Measurements from ENCODE around the gene WNT9A.

The WNT9A gene

DNA sequence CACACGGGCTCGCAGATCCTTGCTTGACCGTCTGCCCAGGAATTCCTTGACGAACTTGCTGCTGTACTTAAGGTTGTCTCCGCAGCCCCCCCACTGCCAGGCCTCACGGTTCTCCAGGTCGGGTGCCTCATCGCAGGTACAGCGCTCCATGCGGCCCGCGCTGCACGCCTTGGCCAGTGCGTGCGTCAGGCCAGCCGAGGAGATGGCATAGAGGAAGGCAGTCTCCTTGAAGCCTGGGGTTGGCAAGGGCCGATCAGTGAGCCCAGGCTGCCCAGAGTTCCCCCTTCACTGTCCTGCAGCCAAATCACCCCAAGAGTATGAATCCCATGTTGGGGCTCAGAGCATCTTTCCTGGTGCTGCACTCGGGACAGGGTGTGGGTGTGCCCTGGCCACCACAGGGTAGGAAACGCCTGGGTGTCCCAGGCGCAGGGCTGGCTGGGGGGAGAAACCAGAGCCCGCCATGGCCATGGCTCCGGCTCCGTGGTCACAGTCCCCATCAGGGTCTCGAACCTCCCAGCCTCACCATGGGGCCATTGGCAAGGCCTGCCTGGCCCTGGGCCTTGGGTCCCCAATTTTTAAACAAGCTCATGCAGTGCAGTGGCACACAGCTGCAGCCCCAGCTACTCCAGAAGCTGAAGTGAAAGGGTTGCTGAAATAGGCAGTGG lies 23.4 kb downstream of the WNT9A start:
- no peak for DNase-seq (ENCODE audit: low read depth in 2 of 2)

DNA sequence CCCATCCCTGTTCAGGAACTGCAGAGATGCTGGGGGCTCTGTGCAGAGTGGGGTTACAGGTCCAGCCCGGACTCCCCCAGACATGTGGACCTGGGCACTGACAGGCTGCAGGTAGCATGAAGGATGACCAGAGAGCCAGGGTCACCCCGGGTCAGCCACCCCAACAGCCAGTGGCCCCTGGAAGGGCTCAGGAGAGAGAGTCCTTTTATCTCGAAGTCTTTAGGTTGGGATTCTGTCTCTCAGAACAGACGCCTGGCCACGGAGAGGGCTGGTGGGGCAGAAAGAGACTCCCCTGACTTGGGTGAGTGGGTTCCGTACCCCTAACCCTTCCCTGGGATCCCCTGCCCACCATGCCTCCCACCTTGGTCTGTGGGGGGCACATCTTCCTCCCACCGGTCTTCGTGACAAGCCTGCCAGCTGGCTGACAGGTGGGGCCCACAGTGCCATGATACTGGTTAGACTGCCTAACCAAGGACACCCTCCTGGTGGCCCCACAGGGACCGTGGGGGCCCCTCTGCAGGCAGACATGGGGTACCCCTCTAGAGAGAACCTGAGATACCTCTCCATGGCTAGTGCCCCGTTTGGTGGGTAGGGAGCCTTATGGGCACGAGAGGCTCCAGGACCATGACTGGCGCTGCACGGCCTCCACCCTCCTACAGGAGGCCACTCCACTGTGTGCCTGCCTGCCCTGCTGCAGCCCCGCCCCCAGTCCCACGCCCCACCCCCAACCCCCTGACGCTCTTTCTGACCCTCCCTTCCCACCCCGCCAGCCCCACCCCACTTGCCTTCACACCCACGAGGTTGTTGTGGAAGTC lies 24.2 kb downstream of the WNT9A start:
- DNase-seq (ENCODE audit: low read depth in 2 of 2): no peak

DNA sequence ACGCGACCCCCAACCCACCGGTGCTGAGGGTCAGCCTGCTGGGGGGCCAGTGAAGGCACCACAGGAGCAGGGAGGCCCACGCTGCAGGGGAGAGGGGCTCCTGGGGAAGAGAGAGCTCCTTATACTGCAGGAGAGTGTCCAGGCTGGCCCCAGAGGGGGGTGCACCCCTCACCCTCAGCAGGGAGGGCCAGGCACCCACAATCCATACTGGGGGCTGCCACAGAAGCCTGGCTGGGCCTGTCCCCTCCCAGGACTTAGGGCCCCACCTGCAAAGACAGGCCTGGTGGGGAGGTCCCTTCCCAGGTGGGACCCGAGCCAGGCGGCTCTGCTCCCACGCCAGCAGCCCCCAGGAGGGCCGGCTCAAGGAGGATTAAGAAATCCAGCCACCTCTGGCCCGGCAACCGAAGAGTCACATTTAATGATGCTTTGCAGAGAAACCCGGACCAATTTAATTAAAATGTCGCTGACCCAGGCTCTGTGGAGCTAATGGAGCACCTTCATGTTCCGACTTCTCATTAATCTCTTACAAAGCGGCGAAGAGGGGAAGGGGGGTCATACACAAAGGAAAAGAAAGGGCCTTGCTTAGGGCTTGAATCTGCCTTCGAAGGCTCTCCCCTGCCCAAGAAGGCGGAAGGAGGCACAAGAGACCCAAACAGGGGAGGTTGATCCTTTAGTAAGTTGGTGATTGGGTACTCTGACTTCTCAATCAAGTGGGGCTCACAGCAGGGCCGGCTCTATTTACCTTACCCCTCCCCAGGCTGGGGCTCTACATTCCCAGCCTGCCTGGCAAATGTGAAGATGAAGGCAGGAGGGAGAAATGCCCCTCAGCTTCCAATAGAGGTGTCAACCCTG lies 25.0 kb downstream of the WNT9A start:
- DNase-seq (ENCODE audit: low read depth in 2 of 2): no peak

DNA sequence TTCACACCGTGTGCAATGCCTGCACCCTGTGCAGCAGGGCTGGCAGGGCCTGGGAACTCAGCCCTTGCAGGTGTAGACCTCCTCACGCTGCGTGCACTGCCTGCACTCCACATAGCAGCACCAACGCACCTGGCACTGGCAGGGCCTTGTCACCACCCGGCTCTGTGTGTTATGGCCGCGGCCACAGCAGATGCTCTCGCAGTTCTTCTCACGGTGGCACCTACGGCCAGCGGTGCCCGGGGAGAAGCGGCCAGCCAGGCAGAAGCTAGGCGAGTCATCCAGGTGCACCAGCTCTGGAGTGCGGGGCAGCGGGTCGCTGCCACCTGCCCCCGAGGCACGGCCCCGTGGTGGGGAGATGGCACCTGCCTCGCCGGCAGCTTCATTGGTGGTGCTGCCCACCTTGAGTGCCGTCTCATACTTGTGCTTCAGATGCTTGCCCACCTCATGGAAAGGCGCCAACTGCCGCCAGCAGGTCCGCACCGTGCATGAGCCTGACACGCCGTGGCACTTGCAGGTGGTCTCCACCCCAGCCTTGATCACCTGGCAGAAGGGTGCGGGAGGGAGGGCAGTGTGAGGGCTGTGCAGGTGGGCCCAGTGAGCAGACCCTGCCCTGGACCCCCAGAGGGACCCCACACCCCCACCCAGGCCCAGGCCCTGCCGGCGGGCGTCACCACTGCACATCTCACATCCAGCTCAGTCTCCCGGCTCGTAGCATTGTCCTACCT lies 26.1 kb downstream of the WNT9A start:
- DNase-seq (ENCODE audit: low read depth in 2 of 2): no peak

DNA sequence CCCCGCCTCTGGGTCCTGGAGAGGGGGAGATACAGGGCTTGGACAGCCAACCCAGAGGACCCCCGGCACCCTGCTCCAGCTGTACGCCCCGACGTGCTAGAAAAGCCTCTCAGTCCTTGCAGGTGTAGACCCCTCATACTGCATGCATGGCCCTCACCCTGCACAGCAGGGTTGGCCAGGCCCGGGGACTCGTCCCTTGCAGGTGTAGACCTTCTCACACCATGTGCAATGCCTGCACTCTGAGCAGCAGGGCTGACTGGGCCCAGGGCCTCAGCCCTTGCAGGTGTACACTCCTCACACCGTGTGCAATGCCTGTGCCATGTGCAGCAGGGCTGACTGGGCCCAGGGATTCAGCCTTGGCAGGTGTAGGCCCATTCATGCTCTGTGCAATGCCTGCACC lies 26.8 kb downstream of the WNT9A start:
- no peak for DNase-seq (ENCODE audit: low read depth in 2 of 2)

DNA sequence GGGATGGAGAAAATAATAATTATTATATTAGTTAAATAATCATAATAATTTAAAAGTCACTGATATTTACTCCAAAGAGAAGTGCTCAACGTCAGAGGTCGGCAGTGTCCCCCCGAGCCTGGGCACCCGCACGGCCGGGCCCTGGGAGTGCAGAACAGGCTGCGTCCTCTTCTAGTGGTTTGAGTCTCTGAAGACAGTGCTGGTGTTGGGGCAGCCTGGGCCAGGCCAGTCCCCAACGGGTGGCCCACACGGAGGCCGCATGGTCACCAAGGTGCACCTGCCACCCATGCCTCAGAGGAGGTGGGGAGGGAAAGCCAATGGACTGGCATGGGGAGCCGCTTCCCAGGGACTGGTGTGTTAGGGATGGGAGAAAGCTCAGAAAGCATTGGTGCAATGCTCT lies 27.3 kb downstream of the WNT9A start:
- no peak for DNase-seq (ENCODE audit: low read depth in 2 of 2)

DNA sequence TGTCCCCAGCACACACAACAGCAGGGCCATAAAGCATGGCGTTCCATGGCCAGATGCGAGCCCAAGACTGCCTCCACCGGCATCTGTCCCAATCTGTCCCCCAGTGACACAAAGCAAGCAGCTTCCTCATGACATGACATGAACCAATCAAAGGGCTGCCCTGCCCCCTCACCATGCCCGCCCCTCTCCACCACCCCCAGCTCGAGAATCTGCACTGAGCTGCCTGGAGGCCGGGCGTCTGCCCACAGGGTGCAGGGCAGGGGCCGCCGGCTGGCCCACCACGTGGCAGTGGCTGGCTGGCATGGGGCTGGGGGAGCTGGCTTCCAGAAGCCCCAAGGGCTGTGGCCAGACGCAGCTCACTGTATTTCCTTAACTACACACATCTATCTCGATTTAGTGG lies 27.8 kb downstream of the WNT9A start:
- DNase-seq (ENCODE audit: low read depth in 2 of 2): no peak

DNA sequence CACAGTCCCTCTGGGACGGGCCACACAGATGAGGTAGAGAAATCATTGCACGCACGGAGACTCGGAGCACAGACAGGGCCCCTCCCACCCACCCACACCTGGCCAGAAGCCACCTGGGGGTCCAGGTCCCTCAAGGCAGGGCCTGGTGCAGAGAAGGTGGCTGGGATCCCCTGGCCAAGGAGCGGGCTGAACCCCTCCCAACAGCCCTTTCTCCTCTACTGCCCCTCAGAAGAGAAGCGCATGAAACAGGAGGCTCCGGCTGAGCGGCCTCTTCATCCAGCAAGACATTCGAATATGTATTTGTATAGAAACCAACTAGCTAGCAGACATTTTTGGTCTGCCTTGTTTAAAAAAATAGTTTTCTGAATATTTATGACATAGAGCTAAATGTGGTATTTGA lies 29.0 kb downstream of the WNT9A start:
- no peak for DNase-seq (ENCODE audit: low read depth in 2 of 2)

DNA sequence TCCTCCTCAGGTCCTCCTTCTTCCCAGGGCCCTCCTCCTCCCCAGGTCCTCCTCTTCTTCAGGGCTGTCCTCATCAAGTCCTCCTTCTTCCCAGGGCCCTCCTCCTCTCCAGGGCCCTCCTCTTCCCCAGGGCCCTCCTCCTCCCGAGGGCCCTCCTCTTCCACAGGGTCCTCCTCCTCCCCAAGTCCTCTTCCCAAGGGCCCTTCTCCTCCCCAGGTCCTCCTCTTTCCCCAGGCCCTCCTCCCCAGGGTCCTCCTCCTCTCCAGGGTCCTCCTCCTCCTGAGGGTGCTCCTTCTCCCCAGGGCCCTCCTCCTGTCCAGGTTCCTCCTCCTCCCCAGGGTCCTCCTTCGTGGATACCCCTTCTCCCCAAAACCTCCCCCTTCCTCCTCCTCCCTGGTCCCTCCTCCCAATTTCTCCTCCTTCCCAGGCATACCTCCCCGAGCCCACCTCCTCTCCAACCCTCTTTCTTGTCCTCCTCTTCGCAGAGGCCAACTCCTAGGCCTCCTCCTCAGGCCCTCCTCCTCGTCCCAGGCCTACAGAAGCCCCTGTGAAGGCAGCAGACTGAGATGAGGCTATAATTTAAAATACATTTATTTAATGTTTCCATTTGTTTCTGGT lies 29.5 kb downstream of the WNT9A start:
- DNase-seq (ENCODE audit: low read depth in 2 of 2): no peak

DNA sequence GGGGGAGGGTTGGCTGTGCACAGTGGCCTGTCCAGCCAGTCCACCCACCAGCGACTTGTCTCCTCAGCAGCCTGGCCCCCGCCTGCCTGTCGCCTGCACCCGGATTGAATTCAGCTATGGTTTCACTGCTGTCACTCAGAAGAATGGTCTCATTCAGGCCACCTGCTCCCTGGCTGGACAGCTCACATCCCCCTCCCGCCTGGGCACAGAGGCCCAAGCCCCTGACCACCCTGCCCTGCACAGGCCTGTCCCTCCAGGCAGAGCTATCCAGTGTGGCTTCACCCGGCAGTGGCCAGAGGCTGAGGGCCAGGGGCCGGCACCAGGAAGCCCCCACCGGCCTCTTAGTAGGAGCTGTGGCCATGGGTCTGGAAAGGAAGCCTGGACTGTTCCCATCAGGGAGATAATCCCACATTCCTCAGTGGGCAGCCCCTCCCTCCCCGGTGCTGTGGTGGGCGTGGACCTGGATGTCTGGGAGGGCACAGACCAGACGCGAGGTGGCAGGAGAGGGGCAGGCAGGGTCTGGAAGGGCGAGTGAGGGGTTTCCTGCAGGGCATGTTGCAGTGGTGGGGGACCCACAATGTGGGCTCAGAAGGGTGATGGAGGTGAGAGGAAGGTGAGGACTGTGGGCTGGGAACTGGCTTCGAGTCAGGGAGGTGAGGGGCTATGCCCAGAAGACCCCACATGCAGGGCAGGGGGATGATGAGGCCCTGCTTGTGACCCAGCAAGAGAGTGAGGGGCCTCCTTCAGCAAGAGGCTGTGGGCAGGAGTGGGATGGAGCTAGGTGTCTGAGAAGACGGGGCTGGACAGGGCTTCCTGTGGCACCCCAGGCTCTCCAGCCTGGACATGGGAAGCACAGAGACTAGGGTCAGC lies 30.4 kb downstream of the WNT9A start:
- no peak for DNase-seq (ENCODE audit: low read depth in 2 of 2)

DNA sequence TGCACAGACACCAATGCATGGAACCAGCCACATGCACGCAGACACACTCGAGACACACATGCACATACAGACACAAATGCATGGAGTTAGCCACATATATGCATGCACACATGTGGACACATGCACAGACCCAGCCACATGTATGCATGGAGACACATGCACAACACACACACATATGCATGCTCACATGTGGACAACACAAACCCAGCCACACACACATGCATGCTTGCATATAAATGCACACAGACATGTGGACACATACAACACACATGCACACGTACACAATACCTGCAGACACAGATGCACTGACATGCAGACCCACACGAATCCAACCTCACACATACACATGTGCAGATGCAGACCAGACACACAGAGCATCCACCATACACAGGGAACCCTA lies 31.1 kb downstream of the WNT9A start:
- DNase-seq (ENCODE audit: low read depth in 2 of 2): no peak

DNA sequence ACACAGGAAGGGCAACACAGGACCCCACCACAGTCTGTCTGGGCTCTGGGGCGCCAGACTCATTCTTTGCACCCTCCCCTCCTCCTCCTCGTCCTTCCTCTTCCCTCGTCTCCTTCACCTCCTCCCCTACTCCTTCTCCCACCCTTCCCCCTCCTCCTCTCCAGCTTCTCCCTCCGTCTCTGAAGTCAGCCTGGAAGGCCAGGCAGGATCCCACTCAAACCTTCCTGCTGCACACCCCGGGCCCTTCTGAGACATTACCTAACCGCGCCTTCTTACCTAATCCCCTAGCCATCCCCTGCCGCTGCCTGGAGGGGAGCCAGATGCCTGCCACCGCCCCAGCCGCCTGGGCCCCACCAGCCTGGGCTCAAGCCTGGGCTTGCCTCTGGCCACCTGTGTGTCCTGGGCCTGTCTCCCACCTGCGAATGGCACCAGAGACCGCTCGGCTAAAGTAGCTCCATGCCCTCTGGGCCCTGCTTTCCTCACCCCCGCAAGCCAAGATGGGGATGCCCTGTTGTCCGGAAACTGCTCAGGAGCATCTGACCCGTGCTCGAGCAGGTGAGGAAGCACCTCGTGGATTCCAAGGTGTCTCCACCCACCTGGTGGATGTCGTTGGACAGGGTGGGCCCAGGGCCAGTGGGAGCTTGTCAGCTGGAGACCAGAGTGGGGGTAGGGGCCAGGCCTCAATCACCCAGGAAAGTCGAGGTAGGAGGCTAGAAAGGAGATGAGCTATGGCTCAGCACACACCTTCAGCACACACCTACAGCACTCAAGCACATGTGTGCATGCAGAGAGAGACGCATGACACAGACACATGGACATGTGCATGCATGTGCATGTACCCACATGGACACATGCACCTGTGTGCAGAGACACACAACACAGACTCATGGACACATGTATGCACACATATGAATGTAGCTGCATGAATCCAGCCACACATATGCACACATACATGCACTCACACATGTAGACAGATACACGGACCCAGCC lies 31.9 kb downstream of the WNT9A start:
- DNase-seq (ENCODE audit: low read depth in 2 of 2): no peak

DNA sequence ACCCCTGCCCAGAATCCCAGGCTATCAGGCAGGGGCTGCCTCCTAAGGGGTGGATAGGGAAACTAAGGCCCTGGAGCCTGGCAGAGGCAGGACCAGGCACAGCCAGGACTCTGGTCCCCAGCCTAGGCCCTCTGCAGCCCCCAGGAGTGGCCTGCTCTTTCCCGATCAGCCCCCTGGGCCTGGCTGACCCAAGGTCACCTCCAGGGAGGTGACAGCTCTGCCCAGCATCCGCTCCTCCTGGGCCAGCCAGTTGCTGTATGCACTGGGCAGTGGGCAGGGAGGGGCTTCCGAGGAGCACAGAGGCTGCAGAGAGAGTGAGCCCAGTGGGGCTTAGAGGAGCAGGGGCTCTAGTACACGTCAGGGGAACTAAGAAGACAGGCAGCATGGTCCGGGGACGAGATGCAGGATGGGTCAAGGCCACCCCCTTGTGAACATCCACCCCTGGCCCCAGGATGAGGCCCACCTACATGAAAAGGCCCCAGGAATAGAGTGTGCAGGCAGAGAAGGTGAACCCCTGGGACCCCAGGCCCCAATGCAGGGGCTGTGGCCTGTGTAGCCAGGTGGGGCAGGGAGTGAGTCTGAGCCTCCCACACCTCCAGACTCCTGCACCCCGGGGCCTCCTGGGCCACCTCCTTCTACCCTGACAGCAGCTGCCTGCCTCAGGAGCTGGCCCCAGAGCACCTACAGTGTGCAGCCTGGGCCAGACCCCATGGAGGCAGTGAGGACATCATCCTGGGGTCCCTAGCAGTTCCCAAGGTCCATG lies 32.8 kb downstream of the WNT9A start:
- DNase-seq (ENCODE audit: low read depth in 2 of 2): no peak

DNA sequence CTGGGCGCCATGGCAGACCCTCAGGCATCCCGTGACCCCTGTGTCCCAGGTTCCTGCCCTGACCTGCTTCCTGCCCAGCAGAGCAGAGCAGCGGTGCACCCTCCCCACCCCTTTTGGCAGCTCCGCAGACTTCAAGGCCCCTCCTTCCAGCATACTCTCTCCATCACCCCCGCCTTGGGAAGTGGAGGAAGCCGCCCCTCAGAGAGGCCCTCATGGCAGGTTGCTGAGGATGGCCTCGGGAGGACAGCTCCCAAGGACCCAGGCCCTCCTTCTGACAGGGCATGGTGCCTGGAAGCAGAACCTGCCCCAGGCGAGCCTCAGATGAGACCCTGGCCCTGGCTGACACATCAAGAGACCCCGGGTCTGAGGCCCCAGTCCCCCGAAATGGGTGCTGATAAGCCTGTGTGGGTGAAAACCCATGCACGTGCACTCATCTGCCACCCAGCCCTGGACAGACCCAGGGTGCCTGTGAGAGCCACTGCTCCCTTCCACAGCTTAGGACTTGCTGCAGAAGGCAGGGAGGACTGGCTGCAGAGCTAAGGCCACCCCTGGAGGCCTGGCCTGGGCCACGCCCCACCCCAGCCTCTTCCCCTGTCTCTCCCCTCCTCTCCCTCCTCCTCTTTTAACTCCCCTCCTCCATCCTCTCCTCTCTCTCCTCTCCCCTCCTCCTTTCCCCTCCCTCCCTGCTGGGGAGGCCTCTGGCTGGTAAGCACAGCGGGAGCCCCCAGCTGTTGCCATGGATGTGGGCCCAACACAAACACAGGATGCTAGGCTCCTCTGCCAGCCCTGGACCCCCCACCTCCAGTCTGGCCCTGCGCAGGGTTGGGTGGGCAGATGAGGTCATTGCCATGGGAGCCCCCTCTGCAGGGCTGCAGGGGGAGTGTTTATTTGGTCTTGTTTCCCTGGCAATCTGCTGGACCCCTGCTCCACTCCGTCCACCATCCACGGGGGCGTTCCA lies 33.7 kb downstream of the WNT9A start:
- DNase-seq (ENCODE audit: low read depth in 2 of 2): no peak

DNA sequence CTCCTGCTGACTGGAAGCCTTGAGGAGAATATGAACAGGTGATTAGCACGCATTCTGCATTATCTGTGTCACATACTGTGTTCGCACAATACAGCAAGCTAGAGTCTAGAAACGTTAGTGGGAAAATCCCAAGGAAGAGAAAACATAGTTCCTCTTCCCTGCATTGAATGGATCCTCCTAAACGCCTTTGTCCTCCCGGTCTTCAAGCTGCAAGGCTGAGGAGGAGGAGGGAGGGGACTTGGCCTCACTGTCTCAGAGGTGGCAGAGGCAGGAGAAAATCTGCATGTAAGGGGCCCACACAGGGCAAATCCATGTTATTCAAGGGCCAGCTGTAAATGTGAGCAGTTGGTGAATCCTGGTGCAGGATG lies 34.4 kb downstream of the WNT9A start:
- no peak for DNase-seq (ENCODE audit: low read depth in 2 of 2)

DNA sequence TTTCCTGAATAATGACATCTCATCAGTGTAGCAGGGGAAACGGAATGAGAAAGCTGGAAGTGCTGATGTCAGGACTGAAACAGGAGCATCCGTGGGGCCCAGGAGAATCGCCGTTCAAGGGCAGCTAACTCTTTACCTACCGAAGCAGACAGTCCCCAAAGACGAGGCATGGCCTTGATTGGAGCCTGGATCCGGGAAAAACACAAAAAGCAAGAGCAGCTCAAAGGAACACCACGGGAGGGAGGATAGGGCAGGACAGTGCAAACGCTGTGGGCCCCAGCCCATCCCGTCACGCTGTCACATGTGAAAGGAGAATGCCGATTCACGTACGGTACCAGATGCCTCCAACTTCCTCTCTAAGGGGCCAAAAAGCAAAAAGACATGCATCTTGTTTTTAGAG lies 34.9 kb downstream of the WNT9A start:
- no peak for DNase-seq (ENCODE audit: low read depth in 2 of 2)

DNA sequence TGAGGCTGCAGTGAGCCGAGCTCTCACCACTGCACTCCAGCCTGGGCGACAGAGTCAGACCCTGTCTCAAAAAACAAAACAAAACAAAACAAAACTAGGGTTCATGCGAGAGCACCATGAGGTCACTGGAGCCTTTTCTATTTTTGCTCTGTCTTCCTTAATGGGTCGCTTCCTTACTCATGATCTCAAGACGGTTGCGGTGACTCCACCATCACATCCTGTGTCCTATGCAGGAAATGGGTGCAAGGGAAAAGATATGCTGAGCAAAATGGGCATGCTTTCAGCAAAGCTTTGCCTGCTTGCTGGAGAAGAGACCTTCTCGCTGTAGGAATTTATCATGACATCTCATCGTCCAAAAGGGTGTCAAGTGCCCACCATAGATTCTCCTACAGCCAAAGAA lies 36.4 kb downstream of the WNT9A start:
- no peak for DNase-seq (ENCODE audit: low read depth in 2 of 2)

Measured in stimulated activated CD8-positive, alpha-beta memory T cell treated with anti-CD3 and anti-CD28 coated beads, Interleukin-15, amount 100 ng/mL, for 4 hours (primary cell).